ENCODE data around the gene USP30.
A peak's percentile ranks its signal among the peaks of the same experiment; 100 is the strongest.
"Not testable (repeated sequence)": the region's sequence is repeated elsewhere in the genome, so short reads cannot be mapped to it uniquely, and the experiment has no call there.

Gene USP30

DNA sequence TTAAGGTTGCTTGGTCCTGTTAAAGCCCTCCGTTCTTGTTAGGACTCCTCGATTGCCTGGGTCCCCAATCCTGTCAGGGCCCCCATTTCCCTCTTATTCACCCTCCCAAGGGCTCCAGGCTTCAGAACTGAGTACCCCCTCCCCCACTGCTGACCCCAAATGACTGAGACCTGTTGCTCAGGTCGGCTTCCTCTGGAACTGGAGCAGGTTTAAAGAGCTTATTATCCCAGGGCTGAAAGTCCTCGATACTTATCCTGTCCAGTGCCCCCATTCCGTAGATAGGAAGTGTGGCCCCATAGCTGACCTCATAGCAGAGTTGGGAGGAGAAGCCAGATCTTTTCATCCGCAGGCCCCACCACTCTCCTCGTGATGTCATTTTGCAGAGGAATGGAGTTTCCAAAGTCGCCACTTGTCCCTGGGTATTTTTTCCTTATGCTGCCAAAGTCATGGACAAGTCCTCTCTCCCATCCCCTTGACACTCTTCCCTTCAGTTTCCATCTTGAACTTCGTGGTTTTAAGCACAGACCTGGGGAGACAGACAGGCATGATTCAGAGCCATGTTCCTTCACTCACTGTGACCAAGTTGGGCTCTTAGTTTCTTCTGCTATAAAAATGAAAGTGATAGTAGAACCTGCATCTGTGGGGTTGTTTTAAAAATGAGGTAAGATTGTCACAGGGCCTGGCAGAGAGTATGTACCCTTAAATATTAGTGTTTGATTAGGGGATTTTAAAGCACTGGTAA lies 1.2 kb downstream of the USP30 start:
- CTCF ChIA-PET = interaction anchor here (2.5 kb wide), 1 partner anchor 9 kb away, joined by 9 read pairs; no protein-coding TSS in a partner anchor
- no peak for TF ChIP-seq CTCF (IDR thresholded peaks at IDR 0.05; ENCODE audit: insufficient read depth, low read length, missing control alignments)
- POLR2A ChIA-PET = no interaction called here
- no peak for DNase-seq (ENCODE audit: low read depth, low spot score)
- peak overlapping the region; percentile 94 for H3K4me3 ChIP-seq (ENCODE audit: low read depth, low read length)

GRCh38 chr12:109054124-109054513 lies 1.7 kb downstream of the USP30 start:
- POLR2A ChIA-PET; DNase-seq (ENCODE audit: low read depth, low spot score); H3K4me3 ChIP-seq (ENCODE audit: low read depth, low read length): not testable (repeated sequence)
- CTCF ChIA-PET = interaction anchor here (2.2 kb wide), 1 partner anchor 38 kb away, joined by 7 read pairs; the partner anchor contains the start of gene ALKBH2

- DNase-seq (ENCODE audit: low read depth, low spot score) = no peak
- H3K4me3 ChIP-seq (ENCODE audit: low read depth, low read length) = no peak overlapping the region
- no peak for TF ChIP-seq CTCF (IDR thresholded peaks at IDR 0.05; ENCODE audit: insufficient read depth, low read length, missing control alignments)
- ChIA-PET CTCF (interaction anchor here (2.2 kb wide), 1 partner anchor 38 kb away, joined by 7 read pairs; the partner anchor contains the start of gene ALKBH2), POLR2A (no interaction called here)
Observed at GRCh38 chr12:109054520-109054919, 2.1 kb downstream of the USP30 start.

DNA sequence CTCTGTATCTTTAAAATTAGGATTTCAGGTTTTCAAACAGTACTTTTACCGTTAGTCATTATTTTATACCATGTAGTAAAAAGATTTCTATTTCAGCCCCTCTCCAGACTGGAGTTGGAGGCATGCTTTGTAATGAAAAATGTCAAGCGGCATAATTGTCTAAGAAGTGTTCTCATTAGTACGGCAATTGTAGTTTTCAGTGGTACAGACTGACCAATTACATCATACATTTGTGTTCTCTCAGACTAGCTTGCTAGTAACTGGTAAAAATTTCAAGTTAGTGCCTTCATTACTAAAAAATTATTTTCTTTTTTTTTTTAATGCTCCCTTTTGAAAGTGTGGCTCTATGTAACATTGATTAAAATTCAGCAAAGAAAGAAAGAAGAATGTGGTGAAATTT lies 4.5 kb downstream of the USP30 start:
- no peak for TF ChIP-seq CTCF (IDR thresholded peaks at IDR 0.05; ENCODE audit: insufficient read depth, low read length, missing control alignments)
- ChIA-PET POLR2A (no interaction called here), CTCF (no interaction called here)

DNA sequence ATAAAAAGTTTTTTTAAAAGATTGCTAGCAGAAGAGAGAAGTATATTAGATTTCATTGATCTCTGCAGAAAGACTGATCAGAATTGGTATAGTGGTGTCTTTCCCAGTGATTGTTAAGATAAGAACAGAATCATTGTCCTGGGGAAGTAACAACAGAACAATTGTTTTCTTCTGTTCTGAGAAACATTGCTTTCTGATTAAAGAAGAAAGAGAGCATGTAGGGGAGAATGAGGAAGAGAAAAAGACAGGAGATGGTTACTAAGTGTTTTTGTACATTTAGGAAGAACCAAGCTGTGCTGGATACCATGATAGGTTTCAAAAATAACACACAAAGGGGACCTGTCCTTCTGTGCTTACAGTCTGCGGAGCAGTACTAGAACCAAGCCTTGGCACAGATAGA lies 5.0 kb downstream of the USP30 start:
- no peak for DNase-seq (ENCODE audit: low read depth, low spot score)
- ChIA-PET CTCF (no interaction called here), POLR2A (no interaction called here)
- TF ChIP-seq CTCF (IDR thresholded peaks at IDR 0.05; ENCODE audit: insufficient read depth, low read length, missing control alignments) = no peak
- H3K4me3 ChIP-seq (ENCODE audit: low read depth, low read length) = no peak overlapping the region

More for the DNA sequence above, 4.5 kb downstream of the USP30 start:
- H3K4me3 ChIP-seq (ENCODE audit: low read depth, low read length) = no peak overlapping the region
- DNase-seq (ENCODE audit: low read depth, low spot score) = no peak

DNA sequence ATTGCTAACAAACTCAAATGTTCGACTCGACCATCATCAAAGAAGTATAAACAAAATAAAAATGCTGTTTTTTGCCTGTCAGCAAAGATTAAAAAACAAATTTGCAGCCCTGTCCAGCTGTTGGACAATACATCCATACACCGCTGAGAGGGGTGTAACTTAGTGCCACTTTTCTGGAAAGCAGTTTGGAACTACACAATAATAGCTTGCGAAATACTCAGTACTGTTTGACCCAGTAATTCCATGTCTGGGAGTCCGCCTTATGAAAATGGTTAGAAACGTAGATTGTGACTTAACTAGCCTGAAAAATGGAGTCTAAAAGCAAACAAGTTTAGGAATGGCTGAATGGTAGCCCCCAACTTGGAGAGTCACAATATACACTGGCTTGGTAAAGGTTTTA lies 6.4 kb downstream of the USP30 start:
- CTCF ChIA-PET = interaction anchor here (1.3 kb wide), 1 partner anchor 17 kb away, joined by 4 read pairs; no protein-coding TSS in a partner anchor
- DNase-seq (ENCODE audit: low read depth, low spot score) = no peak
- POLR2A ChIA-PET = no interaction called here
- no peak for TF ChIP-seq CTCF (IDR thresholded peaks at IDR 0.05; ENCODE audit: insufficient read depth, low read length, missing control alignments)
- no peak overlapping the region for H3K4me3 ChIP-seq (ENCODE audit: low read depth, low read length)

GRCh38 chr12:109064143-109064542 lies 11.8 kb downstream of the USP30 start:
- POLR2A ChIA-PET = no interaction called here
- CTCF ChIA-PET = interaction anchor here (1.2 to 2.2 kb wide), 2 partner anchors 14 to 29 kb away, joined by 3 to 5 read pairs; partner anchors contain the start of gene ALKBH2
- H3K4me3 ChIP-seq (ENCODE audit: low read depth, low read length) = no peak overlapping the region
- DNase-seq (ENCODE audit: low read depth, low spot score) = no peak
- no peak for TF ChIP-seq CTCF (IDR thresholded peaks at IDR 0.05; ENCODE audit: insufficient read depth, low read length, missing control alignments)
